Sigmoid colon (tissue), 7 donors: ENCODE results near the gene USP32. TPM values are rescaled to one million over a fixed set of nuclear protein-coding genes. Genes with fewer than 3 reads are reported as not detected.
"Not testable (repeated sequence)": the region's sequence is repeated elsewhere in the genome, so short reads cannot be mapped to it uniquely, and the experiment has no call there.

Experiments
- DNase-seq: peaks from one replicate; pipeline ENCODE4 v3.0.0-alpha.2; 2019
- H3K27ac ChIP-seq, 4 donors: fragments of 200-600 bp; sonication (generic); one replicate each; pipeline ENCODE4 v1.5.1; 2016 to 2019; ENCODE audit warnings: mild to moderate bottlenecking in 1 of 4
- H3K27me3 ChIP-seq, 3 donors: fragments of 200-600 bp; sonication (generic); one replicate each; pipeline ENCODE4 v1.5.1; 2019; ENCODE audit warnings: mild to moderate bottlenecking in 1 of 3
- H3K36me3 ChIP-seq, 4 donors: fragments of 200-600 bp; sonication (generic); one replicate each; pipeline ENCODE4 v1.5.1; 2016 to 2019
- H3K4me1 ChIP-seq, 4 donors: fragments of 200-600 bp; sonication (generic); one replicate each; pipeline ENCODE4 v1.5.1; 2017 to 2019
- H3K4me3 ChIP-seq, 4 donors: fragments of 200-600 bp; sonication (generic); one replicate each; pipeline ENCODE4 v1.5.1; 2017 to 2019; ENCODE audit warnings: mild to moderate bottlenecking in 2 of 4, moderate library complexity in 1 of 4
- H3K9me3 ChIP-seq, 4 donors: fragments of 200-600 bp in 3 of 4; sonication (generic) in 3 of 4; one replicate each; pipeline versions ENCODE4 v1.5.1 to v1.6.1; 2013 to 2019
- CTCF ChIP-seq, 4 experiments: fragments of 450-650 bp in 3 of 4; fragments of 200-600 bp in 1 of 4; IDR thresholded peaks; one replicate each; pipeline ENCODE4 v1.5.1; 2016 to 2019; ENCODE audit warnings: antibody characterized with exemption in 4 of 4, mild to moderate bottlenecking in 3 of 4, moderate library complexity in 2 of 4
- EP300 ChIP-seq, 4 donors: sonication (generic); formaldehyde crosslinking; IDR thresholded peaks; one replicate each; pipeline ENCODE4 v1.6.1; 2017; ENCODE audit warnings: antibody characterized with exemption in 4 of 4
- POLR2A ChIP-seq, 2 donors: fragments of 450-650 bp; IDR thresholded peaks; one replicate each; pipeline ENCODE4 v1.6.1; 2016; ENCODE audit warnings: antibody characterized with exemption in 2 of 2, mild to moderate bottlenecking in 2 of 2, moderate library complexity in 2 of 2
- POLR2AphosphoS5 ChIP-seq, 4 donors: sonication (generic); formaldehyde crosslinking; IDR thresholded peaks; one replicate each; pipeline ENCODE4 v1.6.1; 2017; ENCODE audit warnings: antibody characterized with exemption in 4 of 4
- WGBS, 2 donors: extraction: QIAGEN DNeasy Blood & Tissue Kit; methylation state at CpG; one replicate each; pipeline ENCODE4 v1.1.7; 2013; 5-methylcytosine and 5-hydroxymethylcytosine counted together
- intact Hi-C: fragments of 100-400 bp; cut with DNase I; formaldehyde crosslinking; loops from one replicate; pipeline ENCODE4 v1.15.1; 2023
- polyA plus RNA-seq, 3 donors: library from polyadenylated mRNA; stranded (reverse); fragments of 200-250 nt; gene quantifications; one replicate each; pipeline ENCODE4 v1.2.3, GENCODE V29; 2013
- total RNA-seq, 4 donors: library from RNA; depleted of rRNA; stranded (reverse); fragments of >200 nt; gene quantifications; one replicate each; pipeline ENCODE4 v1.1.0, GENCODE V29; 2016
- donor health status: healthy with polysubstance abuse.
- donor health status: Bipolar disorder and iron deficiency.
- donor health status: healthy.

Gene USP32
- total and polyA plus RNA-seq, 7 donors, result 10.6 to 50.9 (median 39.6) TPM

GRCh38 chr17:60229188-60229802, 162.6 kb downstream of the USP32 start:
- Histone ChIP-seq H3K9me3 (no peaks in the 10 kb centered on the region), H3K4me1 (no peaks in the 10 kb centered on the region), H3K4me3 (no peak overlapping the region), H3K27me3 (no peaks in the 10 kb centered on the region), H3K27ac (no peak overlapping the region), H3K36me3 (peaks cover 3 to 24% (median 10%) of the 10 kb centered on the region in 4 donors)
- 91 to 92% methylated on average over 3 of the region's 3 CpGs for whole genome bisulfite sequencing, 2 donors
- no peak for DNase-seq
- intact Hi-C loops, result no loop called here
- TF ChIP-seq CTCF (IDR thresholded peaks at IDR 0.05) (no peak), POLR2AphosphoS5 (IDR thresholded peaks at IDR 0.05) (no peak), POLR2A (IDR thresholded peaks at IDR 0.05) (no peak), EP300 (IDR thresholded peaks at IDR 0.05) (no peak)

DNA sequence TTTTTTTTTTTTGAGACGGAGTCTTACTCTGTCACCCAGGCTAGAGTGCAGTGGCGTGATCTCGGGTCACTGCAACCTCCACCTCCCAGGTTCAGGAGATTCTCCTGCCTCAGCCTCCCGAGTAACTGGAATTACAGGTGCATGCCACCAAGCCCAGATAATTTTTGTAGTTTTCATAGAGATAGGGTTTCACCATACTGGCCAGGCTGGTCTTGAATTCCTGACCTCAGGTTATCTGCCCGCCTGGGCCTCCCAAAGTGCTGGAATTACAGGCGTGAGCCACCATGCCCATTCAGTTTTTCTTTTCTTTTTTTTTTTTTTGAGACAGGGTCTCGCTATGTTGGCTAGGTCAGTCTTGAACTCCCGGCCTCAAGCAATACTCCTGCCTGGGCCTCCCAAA, 164.7 kb downstream of the USP32 start:
- H3K36me3 ChIP-seq, result peaks cover 8 to 42% (median 13%) of the 10 kb centered on the region in 4 donors
- H3K27ac ChIP-seq, H3K9me3 ChIP-seq, DNase-seq, H3K4me1 ChIP-seq, H3K27me3 ChIP-seq, intact Hi-C loops, H3K4me3 ChIP-seq: not testable (repeated sequence)
- 94 to 97% methylated on average over 8 of the region's 8 CpGs for WGBS, 2 donors

GRCh38 chr17:60224064-60224463, 167.9 kb downstream of the USP32 start:
- Histone ChIP-seq H3K27me3 (no peaks in the 10 kb centered on the region), H3K4me3 (no peak overlapping the region), H3K9me3 (no peaks in the 10 kb centered on the region), H3K4me1 (no peaks in the 10 kb centered on the region), H3K36me3 (peaks cover 8 to 60% (median 20%) of the 10 kb centered on the region in 4 donors), H3K27ac (no peak overlapping the region)
- DNase-seq, result no peak
- TF ChIP-seq POLR2A (IDR thresholded peaks at IDR 0.05) (no peak), POLR2AphosphoS5 (IDR thresholded peaks at IDR 0.05) (no peak), CTCF (IDR thresholded peaks at IDR 0.05) (no peak)
- intact Hi-C loops, result no loop called here
- WGBS, 2 donors, result 96 to 97% methylated on average over 1 of the region's 1 CpG

DNA sequence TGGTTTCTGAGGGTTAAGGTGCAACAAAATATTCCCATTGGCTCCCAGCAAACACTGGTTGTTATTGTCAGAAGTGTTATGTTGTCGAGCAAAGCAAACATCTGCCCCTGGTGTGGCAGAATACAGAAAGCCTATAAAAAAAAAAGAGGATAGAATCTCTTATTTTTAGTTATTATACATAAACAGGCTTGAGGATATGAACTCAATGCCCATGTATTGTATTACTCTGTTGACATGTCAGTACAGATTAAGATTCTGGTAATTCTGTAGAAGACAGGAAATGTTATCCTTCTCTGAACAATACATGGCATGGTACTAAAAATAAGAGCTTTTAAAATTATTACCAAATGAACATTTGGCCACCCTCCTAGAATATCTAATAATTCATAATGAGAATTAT, 168.5 kb downstream of the USP32 start:
- Histone ChIP-seq H3K36me3 (peaks cover 8 to 65% (median 22%) of the 10 kb centered on the region in 4 donors), H3K27ac (no peak overlapping the region), H3K4me1 (no peaks in the 10 kb centered on the region), H3K9me3 (no peaks in the 10 kb centered on the region), H3K4me3 (no peak overlapping the region), H3K27me3 (no peaks in the 10 kb centered on the region)
- TF ChIP-seq POLR2AphosphoS5 (IDR thresholded peaks at IDR 0.05) (no peak), CTCF (IDR thresholded peaks at IDR 0.05) (no peak), POLR2A (IDR thresholded peaks at IDR 0.05) (no peak), EP300 (IDR thresholded peaks at IDR 0.05) (no peak)
- DNase-seq, result no peak
- intact Hi-C loops, result no loop called here
- 88 to 96% methylated on average over 1 of the region's 1 CpG for WGBS, 2 donors

DNA sequence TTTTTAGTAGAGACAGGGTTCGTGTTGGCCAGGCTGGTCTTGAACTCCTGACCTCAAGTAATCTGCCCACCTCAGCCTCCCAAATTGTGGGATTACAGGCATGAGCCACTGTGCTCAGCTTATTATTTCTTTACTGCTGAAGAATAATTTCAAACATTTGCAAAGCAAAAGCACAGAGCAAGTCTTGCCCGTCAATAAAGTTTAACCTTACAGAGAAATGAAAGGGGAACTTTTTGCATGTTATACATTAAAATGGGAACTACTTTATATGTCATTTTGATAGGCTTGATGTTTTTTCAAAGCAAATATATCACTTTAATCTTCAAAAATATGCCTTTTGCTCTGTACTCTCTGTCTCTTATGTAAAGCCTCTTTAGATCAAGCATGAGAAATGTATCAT, 173.2 kb downstream of the USP32 start:
- not testable (repeated sequence) for H3K4me1 ChIP-seq

DNA sequence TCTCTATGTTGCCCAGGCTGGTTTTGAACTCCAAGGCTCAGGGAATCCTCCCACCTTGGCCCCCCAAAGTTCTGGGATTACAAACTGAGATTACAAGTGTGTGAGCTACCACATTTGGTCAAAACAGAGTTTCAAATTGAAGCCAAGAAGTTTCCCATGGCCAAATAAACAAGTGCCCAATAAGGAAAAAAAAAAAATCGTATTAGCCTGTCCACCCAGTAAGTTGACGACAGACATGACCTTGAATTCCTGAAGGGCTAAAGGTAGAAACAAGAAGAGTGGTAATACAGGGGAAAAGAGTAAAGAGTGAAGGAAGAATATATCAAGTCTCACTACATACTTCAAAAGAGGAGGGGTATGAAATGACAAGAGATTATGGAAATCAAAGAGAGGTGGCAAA, 176.0 kb downstream of the USP32 start:
- DNase-seq, H3K27ac ChIP-seq, intact Hi-C loops, H3K9me3 ChIP-seq, H3K4me3 ChIP-seq, H3K4me1 ChIP-seq, H3K27me3 ChIP-seq: not testable (repeated sequence)
- H3K36me3 ChIP-seq, result peaks cover 0 to 35% (median 2%) of the 10 kb centered on the region in 4 donors
- 43 to 44% methylated on average over 1 of the region's 2 CpGs for WGBS, 2 donors

More for the DNA sequence above, 173.2 kb downstream of the USP32 start:
- H3K9me3 ChIP-seq, DNase-seq, H3K4me3 ChIP-seq, intact Hi-C loops, H3K27ac ChIP-seq, H3K27me3 ChIP-seq: not testable (repeated sequence)
- WGBS, 2 donors, result 79 to 86% methylated on average over 2 of the region's 2 CpGs
- peaks cover 0 to 51% (median 10%) of the 10 kb centered on the region in 4 donors for H3K36me3 ChIP-seq

DNA sequence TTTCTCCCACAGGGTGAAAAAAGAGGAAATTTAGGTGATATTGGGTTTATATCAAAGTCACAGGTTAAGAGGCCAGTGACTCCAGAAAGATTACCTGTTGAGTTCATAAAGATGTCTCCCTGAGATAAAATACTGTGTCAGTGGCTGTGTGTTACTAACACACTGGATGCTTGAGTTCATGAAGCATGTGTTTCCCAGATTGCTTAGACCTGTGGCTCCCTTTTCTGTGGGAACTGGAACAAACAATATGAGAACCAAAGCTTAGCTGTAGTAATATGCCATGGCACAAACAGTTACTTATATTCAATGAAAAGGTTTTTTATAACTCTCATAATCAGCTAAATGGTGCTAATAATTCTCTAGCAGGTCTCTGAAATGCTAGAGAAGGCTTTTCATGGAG, 180.7 kb downstream of the USP32 start:
- H3K27ac ChIP-seq, H3K27me3 ChIP-seq, H3K4me3 ChIP-seq, intact Hi-C loops, H3K9me3 ChIP-seq, DNase-seq, H3K4me1 ChIP-seq: not testable (repeated sequence)
- H3K36me3 ChIP-seq, result peaks cover 0 to 24% (median 2%) of the 10 kb centered on the region in 4 donors

GRCh38 chr17:60208302-60208701, 183.6 kb downstream of the USP32 start:
- H3K4me3 ChIP-seq, H3K9me3 ChIP-seq, intact Hi-C loops, H3K4me1 ChIP-seq, H3K27ac ChIP-seq, DNase-seq, H3K27me3 ChIP-seq: not testable (repeated sequence)
- WGBS, 2 donors, result 85 to 94% methylated on average over 1 of the region's 1 CpG
- H3K36me3 ChIP-seq, result peaks cover 0 to 33% (median 2%) of the 10 kb centered on the region in 4 donors

DNA sequence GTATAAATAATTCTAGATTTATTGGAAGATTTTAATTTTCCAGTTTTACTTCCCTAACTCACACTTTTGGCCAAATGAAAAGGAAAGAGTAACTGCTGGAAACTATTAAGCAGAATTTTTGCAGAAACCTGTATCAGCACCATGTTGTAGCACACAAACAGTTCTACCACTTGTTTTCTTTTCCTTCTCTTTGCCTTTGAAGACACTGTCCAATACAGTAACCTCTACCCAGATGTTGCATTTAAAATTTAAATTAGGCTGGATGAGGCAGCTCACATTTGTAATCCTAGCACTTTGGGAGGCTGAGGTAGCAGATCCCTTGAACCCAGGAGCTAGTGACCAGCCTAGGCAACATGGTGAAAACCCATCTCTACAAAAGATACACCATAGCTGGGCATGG, 186.2 kb downstream of the USP32 start:
- DNase-seq, intact Hi-C loops: not testable (repeated sequence)
- peaks cover 0 to 23% (median 2%) of the 10 kb centered on the region in 4 donors for H3K36me3 ChIP-seq

GRCh38 chr17:60198630-60199029, 193.3 kb downstream of the USP32 start:
- DNase-seq, H3K9me3 ChIP-seq, H3K4me1 ChIP-seq, H3K27ac ChIP-seq, H3K4me3 ChIP-seq, H3K27me3 ChIP-seq: not testable (repeated sequence)
- WGBS, 2 donors, result 42 to 87% methylated on average over 1 of the region's 1 CpG
- H3K36me3 ChIP-seq, result peaks cover 0 to 52% (median 18%) of the 10 kb centered on the region in 4 donors
- intact Hi-C loops, result loop anchor here (10.0 kb wide), 1 partner anchor 514 kb away; no protein-coding TSS in a partner anchor

More for the DNA sequence above, 186.2 kb downstream of the USP32 start:
- not testable (repeated sequence) for H3K27ac ChIP-seq, H3K4me1 ChIP-seq, H3K27me3 ChIP-seq, H3K9me3 ChIP-seq, H3K4me3 ChIP-seq
